Adrenal gland (tissue), 12 donors: ENCODE measurements around the gene PRKCB. TPM values are rescaled to one million over a fixed set of nuclear protein-coding genes. Genes with fewer than 3 reads are reported as not detected.

Experiments used
- DNase-seq, 7 donors: peaks; one replicate each; pipeline ENCODE4 v3.0.0-alpha.2; 2019 to 2020
- H3K27ac ChIP-seq, 5 donors: fragments of 200-600 bp; sonication (generic) in 4 of 5; 1 replicate in 3 of 5; 2 replicates in 2 of 5; pipeline versions ENCODE4 v1.5.1 to v1.8.0; 2016 to 2020; ENCODE audit warnings: mild to moderate bottlenecking in 1 of 5
- H3K27me3 ChIP-seq: fragments of 200-600 bp; 2 replicates; pipeline ENCODE4 v1.8.0; 2021
- H3K36me3 ChIP-seq, 2 donors: fragments of 200-600 bp; replicated peaks in 1 of 2; 1 replicate in 1 of 2; 2 replicates in 1 of 2; pipeline versions ENCODE4 v1.5.1 to v1.8.0; 2018 to 2022
- H3K4me1 ChIP-seq, 2 donors: fragments of 200-600 bp; replicated peaks in 1 of 2; 1 replicate in 1 of 2; 2 replicates in 1 of 2; pipeline versions ENCODE4 v1.5.1 to v1.8.0; 2018 to 2021
- H3K4me3 ChIP-seq, 4 donors: fragments of 200-600 bp; sonication (generic) in 3 of 4; one replicate each; pipeline ENCODE4 v1.5.1; 2016 to 2018
- H3K9me3 ChIP-seq, 3 donors: fragments of 200-600 bp; sonication (generic) in 1 of 3; replicated peaks in 1 of 3; 1 replicate in 2 of 3; 2 replicates in 1 of 3; pipeline versions ENCODE4 v1.5.1 to v1.8.0; 2016 to 2021
- CTCF ChIP-seq, 6 experiments: fragments of 450-650 bp in 4 of 6; fragments of 200-600 bp in 2 of 6; sonication (generic) in 1 of 6; IDR thresholded peaks; 1 replicate in 5 of 6; 2 replicates in 1 of 6; pipeline versions ENCODE4 v1.5.1 to v1.8.0; 2016 to 2021; ENCODE audit warnings: antibody characterized with exemption in 6 of 6, mild to moderate bottlenecking in 2 of 6, moderate library complexity in 1 of 6
- POLR2A ChIP-seq, 2 donors: fragments of 450-650 bp; IDR thresholded peaks; one replicate each; pipeline ENCODE4 v1.6.1; 2017; ENCODE audit warnings: antibody characterized with exemption in 2 of 2, mild to moderate bottlenecking in 2 of 2, moderate library complexity in 1 of 2
- WGBS, 4 donors: extraction: QIAGEN DNeasy Blood & Tissue Kit in 2 of 4; methylation state at CpG; one replicate each; pipeline versions ENCODE4 v1.1.5 to v1.1.7; 2013 to 2017; 5-methylcytosine and 5-hydroxymethylcytosine counted together
- intact Hi-C, 2 donors: fragments of 100-400 bp; cut with DNase I; formaldehyde crosslinking; loops; one replicate each; pipeline versions ENCODE4 v1.14.1 to v1.15.0; 2022 to 2023
- polyA plus RNA-seq, 3 donors: library from polyadenylated mRNA; stranded (reverse); fragments of 200-250 nt in 2 of 3; fragments of 350-450 nt in 1 of 3; fragmentation: Illumina TruSeq in 1 of 3; extraction: RNeasy Lipid Tissue Mini Kit (QIAGEN cat#74804) in 1 of 3; gene quantifications; one replicate each; pipeline ENCODE4 v1.2.3, GENCODE V29; 2013 to 2014
- total RNA-seq, 9 donors: library from RNA; depleted of rRNA in 4 of 9; stranded (reverse); fragments of >200 nt in 4 of 9; fragments of 120-200 nt in 1 of 9; fragmentation: NEBNext Ultra II Directional in 1 of 9; extraction: Animal tissue kit (Norgen Biotek cat#: 25700) in 1 of 9; gene quantifications; one replicate each; pipeline versions ENCODE4 v1.1.0 to v1.2.4, GENCODE V29; 2013 to 2023
- donor health status: healthy with polysubstance abuse.
- donor health status: Bipolar disorder and iron deficiency.
- donor health status: DM: yes; HTN: yes; CAD: no.
- donor health status: DM: no; HTN: no; CAD: no.
- donor health status: DM: no; HTN: no; CAD: no.
- donor health status: DM: yes; HTN: yes; CAD: no.

Gene PRKCB
- total and polyA plus RNA-seq, 12 donors: 0.54 to 8.0 (median 3.0) TPM

GRCh38 chr16:23900480-23901177, 64.8 kb downstream of the PRKCB start:
- Histone ChIP-seq H3K27me3 (no peaks in the 10 kb centered on the region), H3K4me3 (no peak overlapping the region), H3K36me3 (no peaks in the 10 kb centered on the region), H3K4me1 (no peaks in the 10 kb centered on the region), H3K9me3 (no peaks in the 10 kb centered on the region), H3K27ac (no peak overlapping the region)
- 61 to 69% (median 68%) methylated on average over 7 of the region's 7 CpGs for WGBS, 4 donors
- TF ChIP-seq CTCF (IDR thresholded peaks at IDR 0.05) (no peak), POLR2A (IDR thresholded peaks at IDR 0.05) (no peak)
- intact Hi-C loops: no loop called here
- no peak for DNase-seq

GRCh38 chr16:23901178-23902033, 65.6 kb downstream of the PRKCB start:
- no peak for DNase-seq
- Histone ChIP-seq H3K36me3 (no peaks in the 10 kb centered on the region), H3K4me3 (no peak overlapping the region), H3K9me3 (no peaks in the 10 kb centered on the region), H3K27ac (no peak overlapping the region), H3K4me1 (no peaks in the 10 kb centered on the region), H3K27me3 (no peaks in the 10 kb centered on the region)
- intact Hi-C loops: no loop called here
- WGBS, 4 donors: 20 to 24% (median 23%) methylated on average over 13 of the region's 13 CpGs
- TF ChIP-seq POLR2A (IDR thresholded peaks at IDR 0.05) (no peak), CTCF (IDR thresholded peaks at IDR 0.05) (no peak)

- H3K9me3 ChIP-seq: no peaks in the 10 kb centered on the region
- WGBS, 4 donors: 68 to 76% (median 74%) methylated on average over 4 of the region's 4 CpGs
- H3K27me3 ChIP-seq: no peaks in the 10 kb centered on the region
- H3K4me3 ChIP-seq: no peak overlapping the region
- TF ChIP-seq CTCF (IDR thresholded peaks at IDR 0.05) (no peak), POLR2A (IDR thresholded peaks at IDR 0.05) (no peak)
- H3K36me3 ChIP-seq: no peaks in the 10 kb centered on the region
- H3K27ac ChIP-seq: no peak overlapping the region
- no peaks in the 10 kb centered on the region for H3K4me1 ChIP-seq
- intact Hi-C loops: no loop called here
- no peak for DNase-seq
Observed at GRCh38 chr16:23902034-23902747, 66.4 kb downstream of the PRKCB start.
